Measurements from ENCODE around the gene OTUD3. TPM values are rescaled to one million over a fixed set of nuclear protein-coding genes. Genes with fewer than 3 reads are reported as not detected.
"Not testable (repeated sequence)": the region's sequence is repeated elsewhere in the genome, so short reads cannot be mapped to it uniquely, and the experiment has no call there.

Gene OTUD3
- total RNA-seq, 4 donors from 2014 or later: 2.6 to 20.8 (median 10.7) TPM

- Histone ChIP-seq H3K27me3 (no peaks in the 10 kb centered on the region), H3K4me1 (no peaks in the 10 kb centered on the region), H3K9me3 (no peaks in the 10 kb centered on the region), H3K36me3 (no peaks in the 10 kb centered on the region), H3K27ac (peak overlapping the region; percentile 75 to 92), H3K4me3 (no peak overlapping the region)
- TF ChIP-seq POLR2A (IDR thresholded peaks at IDR 0.05) (no peak), CTCF (IDR thresholded peaks at IDR 0.05) (no peak)
- intact Hi-C loops (cut with DNase I; ENCODE audit: low total_unique reads): no loop called here
- DNase-seq: no peak
Measured at GRCh38 chr1:19861842-19862530, 20.2 kb upstream of the OTUD3 start.

DNA sequence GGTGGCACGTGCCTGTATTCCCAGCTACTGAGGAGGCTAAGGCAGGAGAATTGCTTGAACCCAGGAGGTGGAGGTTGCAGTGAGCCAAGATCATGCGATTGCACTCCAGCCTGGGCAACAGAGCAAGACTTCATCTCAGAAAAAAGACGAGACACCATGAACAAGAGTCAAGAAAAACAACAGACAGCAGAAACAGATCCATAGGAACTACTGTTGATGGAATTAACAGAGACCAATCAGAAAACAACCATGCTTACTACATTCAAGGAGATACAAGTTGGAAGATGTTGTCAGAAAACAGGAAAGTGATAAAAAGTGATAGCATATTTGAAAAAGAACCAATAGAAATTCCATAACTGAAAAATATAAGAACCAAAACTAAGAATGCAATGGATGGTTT lies 19.3 kb upstream of the OTUD3 start:
- no peak for DNase-seq
- Histone ChIP-seq H3K9me3 (no peaks in the 10 kb centered on the region), H3K4me3 (no peak overlapping the region), H3K4me1 (no peaks in the 10 kb centered on the region), H3K36me3 (no peaks in the 10 kb centered on the region), H3K27ac (peak overlapping the region; percentile 75 to 92), H3K27me3 (no peaks in the 10 kb centered on the region)
- TF ChIP-seq POLR2A (IDR thresholded peaks at IDR 0.05) (no peak), CTCF (IDR thresholded peaks at IDR 0.05) (no peak)
- intact Hi-C loops (cut with DNase I; ENCODE audit: low total_unique reads): no loop called here

DNA sequence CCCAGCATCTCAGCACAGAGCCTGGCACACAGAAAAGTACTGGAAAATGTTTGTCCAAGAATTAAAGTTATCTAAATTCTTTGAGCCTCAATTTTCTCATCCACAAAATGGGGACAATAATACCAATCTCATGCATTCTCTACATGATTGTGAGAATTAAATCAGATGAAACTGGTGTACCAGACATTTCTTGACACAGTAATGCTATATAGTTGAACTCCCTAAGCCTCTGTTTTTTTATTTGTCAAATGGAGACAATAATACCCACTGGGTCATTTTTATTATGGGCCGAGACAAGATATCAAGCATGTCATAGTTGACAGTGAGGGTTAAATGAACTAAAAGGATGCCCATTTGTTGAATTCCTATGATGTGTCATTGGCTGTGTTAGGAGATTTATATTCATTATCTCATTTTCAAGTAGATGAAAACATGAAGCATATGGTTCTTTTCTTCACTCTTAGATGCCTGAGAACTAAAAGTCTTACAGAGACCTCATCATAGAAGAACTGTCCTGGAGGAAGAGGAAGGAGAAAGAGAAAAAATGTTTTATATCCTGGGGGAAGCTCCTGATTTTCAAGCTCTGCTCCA lies 17.5 kb upstream of the OTUD3 start:
- Histone ChIP-seq H3K4me1 (no peaks in the 10 kb centered on the region), H3K4me3 (no peak overlapping the region), H3K36me3 (no peaks in the 10 kb centered on the region), H3K27ac (peak overlapping the region; percentile 75 to 92), H3K9me3 (no peaks in the 10 kb centered on the region), H3K27me3 (no peaks in the 10 kb centered on the region)
- no peak for TF ChIP-seq CTCF (IDR thresholded peaks at IDR 0.05)
- TF ChIP-seq POLR2A (IDR thresholded peaks at IDR 0.05): no peak
- no peak for DNase-seq
- intact Hi-C loops (cut with DNase I; ENCODE audit: low total_unique reads): no loop called here

GRCh38 chr1:19866029-19866428 lies 16.2 kb upstream of the OTUD3 start:
- Histone ChIP-seq H3K9me3 (no peaks in the 10 kb centered on the region), H3K27ac (no peak overlapping the region), H3K4me3 (no peak overlapping the region), H3K27me3 (no peaks in the 10 kb centered on the region), H3K4me1 (no peaks in the 10 kb centered on the region), H3K36me3 (no peaks in the 10 kb centered on the region)
- intact Hi-C loops (cut with DNase I; ENCODE audit: low total_unique reads): no loop called here
- TF ChIP-seq CTCF (IDR thresholded peaks at IDR 0.05): no peak
- no peak for TF ChIP-seq POLR2A (IDR thresholded peaks at IDR 0.05)
- DNase-seq: no peak

DNA sequence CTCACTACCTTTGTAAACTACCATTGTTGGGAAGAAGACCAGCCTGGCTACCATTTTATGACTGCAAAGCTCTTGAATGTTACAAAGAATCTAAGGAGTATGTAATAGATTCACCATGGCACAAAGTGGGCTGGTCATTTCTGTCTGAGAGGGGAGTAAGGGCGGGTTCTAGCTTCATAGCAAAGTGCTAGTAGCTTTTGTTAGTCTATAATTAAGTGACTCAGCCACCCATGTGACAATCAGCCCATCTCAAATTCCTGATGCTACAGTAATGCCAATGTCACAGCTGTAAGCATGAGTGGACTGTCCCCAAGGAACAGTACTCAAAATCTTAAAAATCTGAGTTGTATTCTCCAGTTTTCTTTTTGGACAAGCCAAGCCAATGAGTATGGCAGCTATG lies 15.4 kb upstream of the OTUD3 start:
- Histone ChIP-seq H3K9me3 (no peaks in the 10 kb centered on the region), H3K27ac (no peak overlapping the region), H3K36me3 (no peaks in the 10 kb centered on the region), H3K4me3 (no peak overlapping the region), H3K4me1 (no peaks in the 10 kb centered on the region), H3K27me3 (no peaks in the 10 kb centered on the region)
- intact Hi-C loops (cut with DNase I; ENCODE audit: low total_unique reads): no loop called here
- TF ChIP-seq CTCF (IDR thresholded peaks at IDR 0.05): no peak
- no peak for TF ChIP-seq POLR2A (IDR thresholded peaks at IDR 0.05)
- no peak for DNase-seq

DNA sequence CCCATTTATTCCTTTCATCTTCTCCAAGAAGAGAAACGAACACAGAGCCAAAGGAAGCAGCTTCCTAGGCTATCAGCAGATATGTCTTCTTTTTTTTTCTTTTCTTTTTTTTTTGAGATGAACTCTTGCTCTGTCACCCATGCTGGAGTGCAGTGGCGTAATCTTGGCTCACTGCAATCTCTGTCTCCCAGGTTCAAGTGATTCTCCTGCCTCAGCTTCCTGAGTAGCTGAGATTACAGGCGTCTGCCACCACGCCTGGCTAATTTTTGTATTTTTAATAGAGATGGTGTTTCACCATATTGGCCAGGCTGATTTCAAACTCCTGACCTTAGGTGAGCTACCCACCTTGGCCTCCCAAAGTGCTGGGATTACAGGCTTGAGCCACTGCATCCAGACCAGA lies 13.6 kb upstream of the OTUD3 start:
- H3K9me3 ChIP-seq; H3K27me3 ChIP-seq; DNase-seq; H3K27ac ChIP-seq; H3K36me3 ChIP-seq; H3K4me3 ChIP-seq; intact Hi-C loops (cut with DNase I; ENCODE audit: low total_unique reads); H3K4me1 ChIP-seq: not testable (repeated sequence)

- H3K9me3 ChIP-seq; H3K4me1 ChIP-seq; H3K27me3 ChIP-seq; DNase-seq; intact Hi-C loops (cut with DNase I; ENCODE audit: low total_unique reads); H3K4me3 ChIP-seq; H3K36me3 ChIP-seq: not testable (repeated sequence)
- H3K27ac ChIP-seq: peak overlapping the region; percentile 56 to 61
Measured at GRCh38 chr1:19869453-19869852, 12.7 kb upstream of the OTUD3 start.
